GM18505 (cell line): ENCODE results near the gene FKBP7.
"Not testable (repeated sequence)": the region's sequence is repeated elsewhere in the genome, so short reads cannot be mapped to it uniquely, and the experiment has no call there.

ENCODE experiments used
- ATAC-seq: cut with Tn5 transposase; IDR thresholded peaks from one replicate; pipeline ENCODE4 v1.9.1; 2021; ENCODE audit not compliant: unreplicated experiment
- POLR2A ChIP-seq: IDR thresholded peaks from 4 replicates; pipeline ENCODE4 v1.6.1; 2011; ENCODE audit warnings: borderline replicate concordance; ENCODE audit not compliant: insufficient read depth, insufficient read length; ENCODE audit errors: extremely low read depth

Gene FKBP7, protein sequence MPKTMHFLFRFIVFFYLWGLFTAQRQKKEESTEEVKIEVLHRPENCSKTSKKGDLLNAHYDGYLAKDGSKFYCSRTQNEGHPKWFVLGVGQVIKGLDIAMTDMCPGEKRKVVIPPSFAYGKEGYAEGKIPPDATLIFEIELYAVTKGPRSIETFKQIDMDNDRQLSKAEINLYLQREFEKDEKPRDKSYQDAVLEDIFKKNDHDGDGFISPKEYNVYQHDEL

DNA sequence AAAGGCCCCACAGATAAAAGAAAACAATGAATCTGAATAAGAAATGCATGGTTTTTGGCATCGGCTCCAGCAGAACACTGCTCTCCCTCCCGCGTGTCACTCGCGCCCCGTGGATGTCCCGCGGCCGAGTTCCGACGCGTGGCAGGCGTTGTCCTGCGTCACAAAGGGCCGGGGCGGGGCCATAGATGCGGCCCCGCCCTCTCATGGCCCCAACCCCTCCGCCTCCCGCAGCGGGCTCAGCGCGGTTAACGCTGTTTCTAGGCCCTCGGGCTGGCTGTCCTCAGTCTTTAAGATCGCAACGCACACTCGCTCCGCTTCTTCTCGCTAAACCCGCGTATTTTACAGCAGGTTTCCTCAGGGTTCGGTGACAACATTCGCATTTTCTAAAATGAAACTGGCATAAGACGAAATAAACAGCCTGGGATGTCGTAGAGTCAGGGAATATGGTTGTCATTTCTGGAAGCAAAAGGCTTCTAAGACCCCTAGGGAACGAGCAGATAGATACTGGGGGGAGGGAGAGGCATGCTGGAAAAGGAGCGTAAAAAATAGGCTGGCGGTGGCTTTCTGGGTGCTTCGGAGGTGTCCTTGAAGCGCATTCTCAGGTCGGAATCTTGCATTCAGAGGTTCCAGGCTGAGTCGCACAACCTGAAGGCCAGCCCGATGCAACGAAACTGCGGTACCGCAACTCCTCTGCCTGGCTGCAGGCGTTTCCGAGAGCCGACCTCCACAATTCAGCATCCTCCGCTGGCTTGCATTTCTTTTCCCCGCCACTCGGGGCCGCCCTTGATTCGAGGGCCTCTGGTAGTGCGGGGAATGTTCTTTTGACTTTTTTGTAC lies at the start of gene FKBP7:
FKBP7 (minus strand) TSS at position 162 of the 836 bp plus-strand sequence; CDS start at position 61, 101 bp downstream.
- TF ChIP-seq POLR2A: peak; percentile 80
- ATAC-seq: peak; percentile 54

DNA sequence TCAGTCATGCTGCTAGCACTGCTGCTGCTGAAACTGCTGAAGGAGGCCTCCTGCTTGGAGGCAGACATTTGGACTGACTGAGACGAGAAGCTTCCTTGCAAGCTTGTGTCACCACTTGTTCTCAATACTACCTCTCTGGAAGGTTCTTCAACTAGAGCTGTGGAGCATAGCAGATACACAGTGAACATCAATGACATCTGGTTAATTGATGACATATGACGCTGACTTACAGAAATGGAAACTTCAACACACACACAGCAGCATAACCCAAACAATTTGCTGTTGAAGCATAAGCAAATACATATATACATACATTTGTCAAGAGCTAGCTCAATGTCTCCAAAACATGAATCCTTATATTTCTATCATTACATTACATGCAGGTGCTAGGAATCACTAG lies 49.2 kb upstream of the FKBP7 start:
- no peak for ATAC-seq

DNA sequence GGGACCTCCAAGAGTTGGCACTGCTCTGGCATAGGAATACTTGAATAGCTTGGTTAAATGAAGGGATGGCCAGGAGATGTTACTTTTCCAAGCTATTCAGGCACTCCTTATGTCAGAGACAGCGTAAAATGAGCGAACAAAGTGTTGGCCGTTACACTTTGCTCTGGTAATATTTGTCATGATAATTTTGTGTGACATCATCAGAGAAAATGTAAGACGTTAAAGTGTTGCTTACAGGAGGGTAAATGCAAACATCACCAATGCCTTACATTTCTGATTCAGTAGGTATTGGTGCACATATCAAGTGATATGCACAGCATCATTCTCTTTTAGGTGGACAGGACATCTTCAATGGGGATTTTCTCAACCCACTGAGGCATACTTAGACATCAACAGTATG lies 47.9 kb upstream of the FKBP7 start:
- ATAC-seq: no peak
- TF ChIP-seq POLR2A: no peak

More for the DNA sequence above, 49.2 kb upstream of the FKBP7 start:
- no peak for TF ChIP-seq POLR2A

DNA sequence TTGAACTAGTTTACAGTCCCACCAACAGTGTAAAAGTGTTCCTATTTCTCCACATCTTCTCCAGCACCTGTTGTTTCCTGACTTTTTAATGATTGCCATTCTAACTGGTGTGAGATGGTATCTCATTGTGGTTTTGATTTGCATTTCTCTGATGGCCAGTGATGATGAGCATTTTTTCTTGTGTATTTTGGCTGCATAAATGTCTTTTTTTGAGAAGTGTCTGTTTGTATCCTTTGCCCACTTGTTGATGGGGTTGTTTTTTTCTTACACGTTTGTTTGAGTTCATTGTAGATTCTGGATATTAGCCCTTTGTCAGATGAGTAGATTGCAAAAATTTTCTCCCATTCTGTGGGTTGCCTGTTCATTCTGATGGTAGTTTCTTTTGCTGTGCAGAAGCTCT lies 47.1 kb upstream of the FKBP7 start:
- ATAC-seq: not testable (repeated sequence)

DNA sequence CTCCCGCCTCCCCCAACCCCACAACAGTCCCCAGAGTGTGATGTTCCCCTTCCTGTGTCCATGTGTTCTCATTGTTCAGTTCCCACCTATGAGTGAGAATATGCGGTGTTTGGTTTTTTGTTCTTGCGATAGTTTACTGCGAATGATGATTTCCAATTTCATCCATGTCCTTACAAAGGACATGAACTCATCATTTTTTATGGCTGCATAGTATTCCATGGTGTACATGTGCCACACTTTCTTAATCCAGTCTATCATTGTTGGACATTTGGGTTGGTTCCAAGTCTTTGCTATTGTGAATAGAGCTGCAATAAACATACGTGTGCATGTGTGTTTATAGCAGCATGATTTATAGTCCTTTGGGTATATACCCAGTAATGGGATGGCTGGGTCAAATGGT lies 46.6 kb upstream of the FKBP7 start:
- ATAC-seq: not testable (repeated sequence)

DNA sequence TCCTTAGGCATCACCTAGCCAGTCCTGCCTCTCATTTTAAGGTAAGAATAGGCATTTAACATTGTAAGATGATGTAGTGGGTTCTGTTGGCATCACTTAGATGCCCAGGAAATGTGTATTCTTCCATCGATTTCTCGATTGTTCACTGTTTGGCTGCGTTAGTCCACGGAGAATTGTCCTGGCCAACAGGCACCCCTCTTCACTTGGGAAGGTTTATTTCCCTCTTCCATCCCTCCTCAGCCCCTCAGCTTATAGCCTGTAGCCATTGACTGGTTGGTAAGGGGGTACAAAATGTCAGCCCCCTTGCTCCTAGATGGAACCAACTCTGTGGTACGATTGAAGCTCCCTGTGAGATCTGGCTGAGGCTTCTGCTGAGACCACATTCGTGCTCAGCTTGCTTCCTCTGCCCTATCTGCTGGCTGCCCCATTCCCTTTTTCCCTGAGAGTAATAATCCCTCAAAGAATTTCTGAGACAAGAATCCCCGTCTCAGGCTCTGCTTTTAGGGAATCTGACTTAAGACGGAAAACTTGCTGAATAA lies 45.3 kb upstream of the FKBP7 start:
- ATAC-seq: peak; percentile 21
- TF ChIP-seq POLR2A: no peak

DNA sequence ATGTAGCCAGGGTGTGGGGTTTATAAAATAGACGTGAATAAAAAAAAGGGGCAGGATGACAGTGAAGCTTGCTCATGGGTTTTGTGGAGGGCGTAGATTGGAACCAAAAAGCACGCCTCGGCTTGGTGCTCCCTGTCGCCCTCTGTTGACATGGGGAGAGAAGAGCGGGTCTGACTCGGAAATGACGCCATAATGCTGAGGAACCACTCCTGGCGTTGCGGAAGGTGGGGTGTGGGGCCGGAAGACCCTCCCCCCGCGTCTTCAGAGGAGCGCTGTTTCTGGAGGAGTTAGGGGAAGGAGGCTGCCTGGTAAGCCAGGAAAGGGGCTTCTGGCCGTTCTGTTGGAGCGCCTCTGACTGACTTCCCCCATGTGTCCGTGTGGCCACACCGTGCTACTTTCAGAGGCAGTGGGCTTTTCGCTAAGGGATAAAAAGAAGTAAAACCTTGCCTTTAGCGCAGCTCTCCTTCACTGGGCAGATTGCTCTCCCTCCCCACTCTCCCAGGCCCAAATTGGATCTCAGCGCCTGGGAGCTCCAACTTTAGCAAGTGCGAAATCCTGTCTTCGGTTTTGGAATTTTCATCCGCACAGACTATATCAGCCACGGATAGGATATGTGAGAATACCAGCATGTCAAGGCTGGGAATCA lies 44.7 kb upstream of the FKBP7 start:
- TF ChIP-seq POLR2A: peak; percentile 88
- ATAC-seq: peak; percentile 97

DNA sequence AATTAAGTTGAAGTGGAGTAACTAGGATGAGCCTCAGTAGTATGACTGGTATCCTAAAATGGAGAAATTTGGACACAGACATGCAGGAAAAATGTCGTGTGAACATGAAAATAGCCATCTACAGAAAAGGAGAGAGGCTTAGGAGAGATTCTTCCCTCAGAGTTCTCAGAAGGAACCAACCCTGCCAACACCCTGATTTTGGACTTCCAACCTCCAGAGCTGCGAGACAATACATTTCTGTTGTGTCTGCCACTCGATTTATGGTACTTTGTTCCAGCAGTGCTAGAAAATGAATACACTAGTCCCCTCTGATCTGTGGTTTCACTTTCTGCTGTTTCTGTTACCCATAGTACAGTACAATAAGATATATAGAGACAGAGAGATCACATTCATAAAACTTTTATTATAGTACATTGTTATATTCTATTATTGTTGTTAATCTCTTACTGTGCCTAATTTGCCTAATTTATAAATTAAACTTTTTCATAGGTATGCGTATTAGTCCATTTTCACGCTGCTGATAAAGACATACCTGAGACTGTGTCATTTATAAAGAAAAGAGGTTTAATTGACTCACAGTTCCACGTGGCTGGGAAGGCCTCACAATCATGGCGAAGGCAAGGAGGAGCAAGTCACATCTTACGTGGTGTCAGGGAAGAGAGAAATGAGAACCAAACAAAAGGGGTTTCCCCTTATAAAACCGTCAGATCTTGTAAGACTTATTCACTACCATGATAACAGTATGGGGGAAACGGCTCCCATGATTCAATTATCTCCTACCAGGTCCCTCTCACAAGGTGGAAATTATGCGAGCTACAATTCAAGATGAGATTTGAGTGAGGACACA lies 43.1 kb upstream of the FKBP7 start:
- ATAC-seq: no peak
- no peak for TF ChIP-seq POLR2A

DNA sequence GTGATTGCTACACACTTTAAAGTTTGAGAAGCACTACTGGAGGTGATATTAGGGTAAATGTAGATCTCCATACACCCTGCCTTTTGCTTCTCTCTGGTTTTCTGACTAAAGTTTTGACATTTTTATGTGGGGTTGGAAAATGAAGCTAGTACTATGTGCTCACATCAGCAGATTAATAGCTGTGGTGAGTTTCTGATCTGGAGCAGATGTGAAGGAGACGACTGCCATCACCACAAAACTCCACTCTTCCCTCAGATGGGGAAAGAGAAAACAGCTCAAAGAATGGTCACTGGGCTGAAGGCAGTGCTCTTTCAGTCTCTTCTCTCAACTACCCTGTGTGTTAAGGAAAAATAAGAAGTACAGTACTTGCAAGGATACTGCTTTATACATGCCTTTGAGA lies 39.1 kb upstream of the FKBP7 start:
- no peak for ATAC-seq
- TF ChIP-seq POLR2A: no peak

DNA sequence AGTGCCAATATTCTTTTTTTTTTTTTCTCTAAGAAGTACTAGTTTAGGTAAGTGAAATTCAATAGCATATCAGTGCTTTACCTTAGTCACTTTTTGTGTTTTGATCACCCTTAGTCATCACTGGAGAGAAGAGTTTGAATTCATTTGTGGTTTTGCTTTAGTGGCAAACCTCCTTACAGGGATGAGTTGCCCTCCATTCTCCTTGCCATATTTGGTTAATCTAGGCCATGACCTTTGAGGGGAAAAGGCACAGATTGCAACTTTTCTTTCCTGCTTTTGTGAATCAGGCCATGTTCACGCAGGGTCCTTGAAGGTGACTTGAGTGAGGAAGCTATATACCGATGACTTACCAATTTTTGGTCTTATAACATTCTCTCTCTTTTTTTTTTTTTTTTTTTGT lies 36.3 kb upstream of the FKBP7 start:
- peak; percentile 57 for ATAC-seq
- no peak for TF ChIP-seq POLR2A

DNA sequence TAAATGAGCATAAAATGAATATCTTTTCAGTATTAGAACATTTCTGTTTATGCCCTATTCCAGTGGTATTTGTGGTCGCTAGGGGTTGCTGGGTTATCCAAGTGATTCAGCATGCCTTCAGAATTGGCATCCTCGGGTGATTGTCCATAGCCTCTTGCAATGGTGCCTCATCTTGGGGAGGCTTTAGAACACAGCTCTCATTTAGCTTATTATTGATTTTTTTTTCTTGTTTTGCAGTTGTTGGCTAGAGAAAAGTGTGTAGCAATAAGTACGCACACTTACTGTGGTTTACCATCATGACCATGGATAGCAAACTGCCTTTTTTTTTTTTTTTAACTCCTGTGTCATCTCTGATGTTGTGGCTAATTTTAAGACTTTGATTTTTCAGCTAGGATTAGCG lies 35.5 kb upstream of the FKBP7 start:
- no peak for ATAC-seq
- no peak for TF ChIP-seq POLR2A

DNA sequence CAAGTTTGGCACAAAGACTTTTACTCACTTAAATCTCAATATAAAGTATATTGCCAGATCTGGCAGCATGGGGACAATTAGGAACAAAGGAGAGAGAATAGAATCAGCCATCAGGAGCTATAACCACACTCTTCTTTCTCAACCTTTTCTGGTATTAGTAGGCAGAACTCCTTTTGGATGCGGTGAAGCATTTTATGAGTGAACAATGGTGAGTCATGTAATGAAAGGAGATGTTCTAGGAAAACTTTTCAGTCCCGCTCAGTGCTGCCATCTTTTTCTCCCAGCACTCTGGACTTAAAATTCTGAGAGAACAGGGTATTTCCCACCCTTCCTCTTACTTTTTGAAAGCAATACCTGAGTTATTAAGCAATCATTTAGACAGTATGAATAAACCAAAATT lies 34.1 kb upstream of the FKBP7 start:
- no peak for ATAC-seq
- TF ChIP-seq POLR2A: no peak

DNA sequence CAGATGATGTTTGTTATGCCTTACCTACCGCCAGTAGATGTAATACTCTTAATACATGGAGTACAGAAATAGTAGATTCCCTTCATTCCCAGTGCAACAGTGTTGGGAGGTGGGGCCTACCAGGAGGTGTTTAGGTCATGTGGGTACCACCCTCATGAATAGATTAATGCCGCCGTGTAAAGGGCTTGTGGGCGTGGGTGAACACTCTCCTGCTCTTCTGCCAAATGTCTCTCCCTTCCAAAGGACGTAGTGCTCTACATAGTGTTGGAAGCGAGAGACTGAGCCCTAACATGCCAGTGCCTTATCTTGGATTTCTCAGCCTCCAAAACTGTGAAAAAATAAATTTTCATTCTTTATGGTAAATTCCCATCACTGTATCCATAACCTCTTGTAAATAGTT lies 32.0 kb upstream of the FKBP7 start:
- TF ChIP-seq POLR2A: no peak
- no peak for ATAC-seq
